Measurements from ENCODE around the gene OR5AC2.

GRCh38 chr3:98110550-98110908 is 23.6 kb downstream of the OR5AC2 start:
- no peak for TF ChIP-seq CTCF (IDR thresholded peaks at IDR 0.05; ENCODE audit: low read depth, low read length)
- TF ChIP-seq EZH2phosphoT487 (IDR thresholded peaks at IDR 0.05; ENCODE audit: low read depth): no peak
